DMS153 treated with DMSO at 0.1 percent for 48 hours (cell line): ENCODE results near the gene FAS.

Experiments
- DNase-seq: peaks from one replicate; lab custom pipeline; 2025; ENCODE audit not compliant: unreplicated experiment; lab: John Stamatoyannopoulos, UW

Gene FAS

DNA sequence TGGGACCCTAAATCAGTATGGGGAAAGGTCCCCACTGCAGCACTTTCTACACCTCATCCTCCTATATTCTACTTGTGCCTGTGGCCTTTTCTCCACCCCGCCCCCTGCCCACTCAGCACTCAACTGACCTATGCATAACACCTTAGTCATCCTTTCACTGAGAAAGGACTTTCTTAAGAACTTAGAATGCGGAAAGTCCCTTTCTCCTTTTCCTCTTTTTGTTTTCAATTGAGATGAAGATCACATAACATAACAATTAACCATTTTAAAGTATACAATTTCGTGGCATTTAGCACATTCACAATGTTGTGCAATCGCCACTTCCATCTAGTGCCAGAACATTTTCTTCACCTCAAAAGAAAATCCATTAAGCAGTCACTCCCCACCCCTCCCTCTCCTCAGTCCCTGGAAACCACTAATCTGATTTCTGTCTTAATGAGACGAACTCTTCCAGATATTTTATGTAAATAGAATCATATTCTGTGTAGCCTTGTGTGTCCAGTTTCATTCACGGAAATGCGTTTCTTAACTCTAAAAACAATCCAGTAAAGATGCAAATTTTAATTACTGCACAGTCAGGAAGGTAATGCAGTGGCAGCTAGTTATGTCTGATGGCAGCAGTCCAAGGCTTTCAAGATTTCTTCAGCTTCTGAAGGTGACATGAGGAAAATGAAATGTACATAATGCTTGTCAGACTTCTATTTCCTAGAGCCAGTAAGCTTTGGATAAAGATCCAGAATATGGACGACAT, 41.7 kb downstream of the FAS start:
- no peak for DNase-seq

DNA sequence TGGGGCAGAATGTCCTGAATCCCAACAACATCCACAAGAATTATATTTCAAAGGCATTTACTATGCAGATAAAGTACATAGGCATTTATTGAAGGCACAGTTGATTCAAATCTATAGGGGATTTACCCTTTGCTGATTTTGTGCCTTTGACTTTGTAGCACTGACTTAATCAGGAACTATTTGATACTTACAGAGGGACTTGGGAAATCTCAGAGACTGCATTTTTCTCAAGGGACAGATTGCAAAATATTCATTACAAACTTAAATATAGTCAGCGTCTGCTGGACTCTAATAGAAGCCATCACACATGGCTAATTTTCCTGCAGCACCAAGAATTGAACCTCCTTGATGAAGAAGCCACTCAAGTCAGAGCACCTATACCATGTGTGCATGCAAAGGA, 44.9 kb downstream of the FAS start:
- no peak for DNase-seq

GRCh38 chr10:89037096-89037495, 46.5 kb downstream of the FAS start:
- no peak for DNase-seq

DNA sequence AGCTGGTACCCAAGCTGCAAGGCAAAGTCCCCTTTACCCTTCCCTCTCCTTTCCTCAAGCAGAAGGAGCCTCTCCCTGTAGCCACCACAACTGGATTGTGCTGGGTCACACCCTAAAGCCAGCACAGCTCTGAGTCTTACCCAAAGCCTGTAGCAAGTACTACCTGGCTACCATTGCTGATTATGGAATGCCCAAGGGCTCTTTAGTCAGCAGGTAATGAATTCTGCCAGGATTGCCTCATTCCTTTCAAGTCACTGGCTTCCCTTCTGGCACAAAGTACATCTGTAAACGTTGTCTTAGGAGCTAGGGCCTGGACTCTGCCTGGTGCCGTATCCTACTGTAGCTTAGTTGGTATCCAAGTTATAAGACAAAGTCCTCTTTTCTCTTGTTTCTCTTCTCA, 52.0 kb downstream of the FAS start:
- DNase-seq = no peak

DNA sequence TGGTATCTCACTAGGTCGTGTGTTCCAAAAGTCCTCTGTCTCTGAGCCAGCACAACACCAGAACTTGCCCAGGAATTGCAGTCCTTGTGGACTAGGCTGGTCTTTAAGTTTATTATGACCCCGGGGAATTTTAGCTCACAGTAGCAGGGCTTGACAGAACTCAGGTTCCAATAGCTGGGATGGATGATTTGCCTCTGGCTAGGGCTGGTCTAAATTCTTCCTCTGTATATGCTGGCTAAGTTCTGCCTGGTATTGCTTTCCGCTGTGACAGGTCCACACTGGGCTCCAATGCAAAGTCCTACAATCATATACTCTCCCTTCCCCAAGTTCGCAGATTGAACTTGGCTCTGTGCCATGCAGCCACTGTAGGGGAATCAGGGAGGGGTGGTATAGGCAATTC, 52.5 kb downstream of the FAS start:
- no peak for DNase-seq

GRCh38 chr10:89047397-89047796, 56.8 kb downstream of the FAS start:
- no peak for DNase-seq

GRCh38 chr10:89051593-89051992, 61.0 kb downstream of the FAS start:
- DNase-seq = no peak

- no peak for DNase-seq
Measured at GRCh38 chr10:89053555-89053954, 63.0 kb downstream of the FAS start.

DNA sequence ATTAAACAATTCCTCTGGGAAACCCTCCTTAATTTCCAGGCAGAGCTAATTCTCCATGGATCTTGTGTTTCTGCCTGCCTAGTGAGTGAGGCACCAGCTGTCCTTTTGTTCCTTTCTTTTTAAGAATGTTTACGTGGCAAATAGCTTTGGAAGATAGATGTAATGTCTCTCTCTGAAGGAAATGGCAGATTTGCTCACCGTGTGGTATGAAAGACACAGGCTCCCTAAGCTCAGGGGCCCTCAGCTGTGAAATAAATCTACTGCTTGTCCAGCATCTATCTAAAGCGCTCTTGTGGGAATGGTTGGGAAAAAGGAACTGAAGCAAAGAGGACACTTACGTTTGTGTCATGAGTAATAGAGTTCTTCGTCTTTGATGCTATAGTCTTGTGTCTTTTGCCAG, 64.6 kb downstream of the FAS start:
- no peak for DNase-seq

- no peak for DNase-seq
Measured at GRCh38 chr10:89062861-89063260, 72.3 kb downstream of the FAS start.

DNA sequence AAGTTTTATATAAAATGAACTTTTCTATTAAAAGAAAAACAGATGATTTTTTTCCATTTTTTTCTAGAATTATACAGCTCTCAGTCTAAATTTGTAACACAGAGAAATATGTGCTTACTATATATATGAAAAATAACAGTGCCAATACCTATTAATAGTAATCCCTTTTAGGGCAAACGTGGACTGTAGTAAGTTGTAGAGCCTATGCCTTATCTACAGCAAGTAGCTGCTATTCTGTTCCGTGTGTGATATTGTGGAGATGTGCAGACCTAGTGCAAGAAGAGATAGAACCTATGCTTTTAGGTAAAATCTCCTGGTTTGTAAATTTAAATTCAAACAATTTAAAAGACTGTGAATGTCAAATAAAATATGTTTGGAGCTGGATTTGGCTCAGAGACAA, 72.9 kb downstream of the FAS start:
- DNase-seq = no peak

GRCh38 chr10:89064748-89065147, 74.2 kb downstream of the FAS start:
- DNase-seq = no peak
